Lung (tissue), 12 donors: ENCODE results near the gene SLC38A3. TPM values are rescaled to one million over a fixed set of nuclear protein-coding genes. Genes with fewer than 3 reads are reported as not detected.

Experiments
- ATAC-seq: fragments of 200-7000 bp; cut with Tn5 transposase; one replicate; pipeline ENCODE4 v1.9.1; 2020; ENCODE audit warnings: moderate number of reproducible peaks; ENCODE audit not compliant: insufficient read depth, low FRiP score
- DNase-seq, 3 donors: peaks; one replicate each; pipeline ENCODE4 v3.0.0-alpha.2; 2013 to 2017
- H3K27ac ChIP-seq, 2 donors: one replicate each; pipeline ENCODE4 v1.5.1; 2013; ENCODE audit warnings: mild to moderate bottlenecking in 2 of 2, moderate library complexity in 2 of 2, control low read depth in 1 of 2, inconsistent platforms in 1 of 2, low read depth in 1 of 2, low read length in 1 of 2
- H3K27me3 ChIP-seq, 3 donors: one replicate each; pipeline ENCODE4 v1.5.1; 2013; ENCODE audit warnings: low read length in 2 of 3; ENCODE audit not compliant: control insufficient read depth in 3 of 3, insufficient read depth in 3 of 3
- H3K36me3 ChIP-seq, 4 donors: one replicate each; pipeline ENCODE4 v1.5.1; 2013; ENCODE audit warnings: low read length in 4 of 4, mild to moderate bottlenecking in 1 of 4, moderate library complexity in 1 of 4; ENCODE audit not compliant: control insufficient read depth in 4 of 4, insufficient read depth in 4 of 4
- H3K4me1 ChIP-seq, 5 donors: one replicate each; pipeline ENCODE4 v1.5.1; 2013; ENCODE audit warnings: low read length in 5 of 5, mild to moderate bottlenecking in 2 of 5, moderate library complexity in 1 of 5; ENCODE audit not compliant: control insufficient read depth in 5 of 5, insufficient read depth in 5 of 5
- H3K4me3 ChIP-seq: one replicate; pipeline ENCODE4 v1.5.1; 2013; ENCODE audit warnings: mild to moderate bottlenecking, control low read depth, moderate library complexity
- H3K9ac ChIP-seq, 2 donors: one replicate each; pipeline ENCODE4 v1.5.1; 2013; ENCODE audit warnings: low read length in 2 of 2, control low read depth in 1 of 2; ENCODE audit not compliant: insufficient read depth in 1 of 2
- H3K9me3 ChIP-seq, 4 donors: one replicate each; pipeline ENCODE4 v1.5.1; 2013; ENCODE audit warnings: low read length in 3 of 4, mild to moderate bottlenecking in 1 of 4, moderate library complexity in 1 of 4; ENCODE audit not compliant: control insufficient read depth in 4 of 4, insufficient read depth in 3 of 4
- CTCF ChIP-seq: IDR thresholded peaks from 2 replicates; pipeline ENCODE4 v1.5.1; 2012; ENCODE audit warnings: mild to moderate bottlenecking; ENCODE audit errors: control extremely low read depth, extremely low read depth
- WGBS, 2 donors: extraction: QIAGEN DNeasy Blood & Tissue Kit; methylation state at CpG; one replicate each; pipeline ENCODE4 v1.1.7; 2013; 5-methylcytosine and 5-hydroxymethylcytosine counted together
- polyA plus RNA-seq, 2 donors: library from polyadenylated mRNA; stranded (reverse); fragments of 200-250 nt; gene quantifications; one replicate each; pipeline ENCODE4 v1.2.1, GENCODE V29; 2013
- total RNA-seq, 2 donors: library from RNA; depleted of rRNA in 1 of 2; stranded (reverse); fragments of >200 nt in 1 of 2; gene quantifications; one replicate each; pipeline ENCODE4 v1.2.1, GENCODE V29; 2014 to 2021
- donor health status: control.
- donor health status: control.
- donor health status: Bipolar disorder and iron deficiency.
- donor health status: healthy.
- donor health status: DM: yes; HTN: yes; CAD: no.

The SLC38A3 gene
- total and polyA plus RNA-seq, 4 donors = 0.08 to 4.3 (median 0.33) TPM

- Histone ChIP-seq H3K36me3 (no peaks in the 10 kb centered on the region), H3K27ac (no peak overlapping the region), H3K4me3 (no peak overlapping the region), H3K27me3 (no peaks in the 10 kb centered on the region), H3K9me3 (no peaks in the 10 kb centered on the region), H3K9ac (no peak overlapping the region), H3K4me1 (peaks cover 0 to 6% (median 0%) of the 10 kb centered on the region in 5 donors)
- DNase-seq (no peak), ATAC-seq (no peak)
- WGBS, 2 donors = 59 to 62% methylated on average over 4 of the region's 4 CpGs
- TF ChIP-seq CTCF = no peak
Measured at GRCh38 chr3:50221051-50221410, 16.0 kb downstream of the SLC38A3 start.

- WGBS, 2 donors = 47 to 69% methylated on average over 12 of the region's 12 CpGs
- Histone ChIP-seq H3K27ac (no peak overlapping the region), H3K4me1 (peaks cover 0 to 9% (median 0%) of the 10 kb centered on the region in 5 donors), H3K9me3 (no peaks in the 10 kb centered on the region), H3K9ac (no peak overlapping the region), H3K4me3 (no peak overlapping the region), H3K36me3 (no peaks in the 10 kb centered on the region), H3K27me3 (no peaks in the 10 kb centered on the region)
- no peak for TF ChIP-seq CTCF
- DNase-seq = no peak
- no peak for ATAC-seq
Measured at GRCh38 chr3:50221411-50222168, 16.5 kb downstream of the SLC38A3 start.

DNA sequence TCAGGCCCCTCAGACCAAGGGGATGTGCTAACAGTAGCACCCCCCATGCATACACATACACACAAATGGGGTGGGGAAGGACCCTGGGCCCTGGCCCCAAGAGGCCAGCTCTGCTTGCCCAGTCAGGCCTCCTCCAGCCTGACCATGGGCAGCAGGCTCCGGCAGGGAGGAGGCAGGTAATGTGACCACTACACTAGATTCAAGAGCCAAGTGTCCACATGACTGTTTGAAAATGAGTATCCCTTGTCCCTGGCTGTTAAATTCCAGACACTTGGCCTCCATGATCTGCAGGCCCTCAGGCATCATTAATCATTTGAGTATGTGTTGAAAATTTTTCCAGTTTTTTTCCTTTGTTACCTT lies 17.1 kb downstream of the SLC38A3 start:
- 70 to 83% methylated on average over 1 of the region's 1 CpG for WGBS, 2 donors
- TF ChIP-seq CTCF = no peak
- no peak overlapping the region for H3K27ac ChIP-seq
- no peak overlapping the region for H3K4me3 ChIP-seq
- peaks cover 0 to 12% (median 0%) of the 10 kb centered on the region in 5 donors for H3K4me1 ChIP-seq
- no peaks in the 10 kb centered on the region for H3K27me3 ChIP-seq
- no peaks in the 10 kb centered on the region for H3K36me3 ChIP-seq
- DNase-seq (no peak), ATAC-seq (no peak)
- H3K9ac ChIP-seq = no peak overlapping the region
- no peaks in the 10 kb centered on the region for H3K9me3 ChIP-seq

GRCh38 chr3:50224639-50225038 lies 19.6 kb downstream of the SLC38A3 start:
- 74 to 83% methylated on average over 5 of the region's 5 CpGs for WGBS, 2 donors

More at GRCh38 chr3:50224639-50225038, 19.6 kb downstream of the SLC38A3 start:
- no peak overlapping the region for H3K9ac ChIP-seq
- H3K36me3 ChIP-seq = no peaks in the 10 kb centered on the region
- peaks cover 0 to 24% (median 0%) of the 10 kb centered on the region in 5 donors for H3K4me1 ChIP-seq
- no peaks in the 10 kb centered on the region for H3K9me3 ChIP-seq
- no peak for ATAC-seq
- H3K27me3 ChIP-seq = no peaks in the 10 kb centered on the region
- no peak for DNase-seq
- H3K4me3 ChIP-seq = no peak overlapping the region
- H3K27ac ChIP-seq = no peak overlapping the region
- no peak for TF ChIP-seq CTCF
